Measurements from ENCODE around the gene PRX.
"Not testable (repeated sequence)": the region's sequence is repeated elsewhere in the genome, so short reads cannot be mapped to it uniquely, and the experiment has no call there.

The PRX gene

DNA sequence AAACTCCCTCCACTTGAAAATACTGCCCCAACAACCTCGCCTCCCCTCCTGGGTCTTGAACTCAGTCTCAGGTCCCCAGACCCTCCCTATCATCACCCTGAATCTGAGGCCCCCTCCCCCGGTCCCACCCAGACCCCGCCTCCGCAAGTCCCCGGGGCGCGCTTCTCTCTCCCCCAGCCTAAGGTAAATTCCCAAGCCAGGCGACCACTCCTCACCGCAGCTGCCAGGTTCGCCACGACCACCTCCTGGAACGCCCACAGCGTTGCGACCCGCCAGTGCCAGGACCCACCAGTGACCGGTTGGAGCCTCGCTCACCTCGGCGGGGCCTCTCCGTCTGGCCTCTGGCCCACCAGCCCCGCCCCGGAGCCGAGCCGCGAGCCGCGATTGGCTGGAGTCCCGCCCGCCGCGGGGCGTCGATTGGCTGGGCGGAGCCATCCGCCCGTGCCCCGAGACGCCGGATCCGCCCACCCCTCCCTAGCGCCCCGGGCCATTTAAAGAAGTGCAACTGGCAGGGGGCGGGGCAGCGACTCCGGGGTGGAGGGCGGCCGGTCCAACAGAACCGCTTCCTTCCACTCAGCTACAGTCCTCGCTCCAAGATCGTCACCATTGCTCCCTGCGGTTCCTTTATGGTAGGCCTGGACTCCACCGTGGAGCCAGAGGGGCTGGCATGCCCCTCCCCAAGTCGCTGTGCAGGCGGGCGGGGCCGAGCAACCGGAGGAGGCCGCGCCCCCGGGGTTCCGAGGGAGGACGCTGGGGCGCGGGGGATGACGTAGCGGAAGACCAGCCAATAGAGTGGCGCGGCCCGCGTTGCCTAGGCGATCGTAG, 31.0 kb upstream of the PRX start, which contains the start of gene SERTAD3:
Gene SERTAD3, minus strand, starts transcription at position 336 of the 825 bp plus-strand sequence. CDS start 2,255 bp downstream, outside the sequence.
- peak within 1 kb of the TSS; percentile 75 for H3K4me3 ChIP-seq (ENCODE audit: low read depth, low read length)
- TF ChIP-seq, protein P1, sequence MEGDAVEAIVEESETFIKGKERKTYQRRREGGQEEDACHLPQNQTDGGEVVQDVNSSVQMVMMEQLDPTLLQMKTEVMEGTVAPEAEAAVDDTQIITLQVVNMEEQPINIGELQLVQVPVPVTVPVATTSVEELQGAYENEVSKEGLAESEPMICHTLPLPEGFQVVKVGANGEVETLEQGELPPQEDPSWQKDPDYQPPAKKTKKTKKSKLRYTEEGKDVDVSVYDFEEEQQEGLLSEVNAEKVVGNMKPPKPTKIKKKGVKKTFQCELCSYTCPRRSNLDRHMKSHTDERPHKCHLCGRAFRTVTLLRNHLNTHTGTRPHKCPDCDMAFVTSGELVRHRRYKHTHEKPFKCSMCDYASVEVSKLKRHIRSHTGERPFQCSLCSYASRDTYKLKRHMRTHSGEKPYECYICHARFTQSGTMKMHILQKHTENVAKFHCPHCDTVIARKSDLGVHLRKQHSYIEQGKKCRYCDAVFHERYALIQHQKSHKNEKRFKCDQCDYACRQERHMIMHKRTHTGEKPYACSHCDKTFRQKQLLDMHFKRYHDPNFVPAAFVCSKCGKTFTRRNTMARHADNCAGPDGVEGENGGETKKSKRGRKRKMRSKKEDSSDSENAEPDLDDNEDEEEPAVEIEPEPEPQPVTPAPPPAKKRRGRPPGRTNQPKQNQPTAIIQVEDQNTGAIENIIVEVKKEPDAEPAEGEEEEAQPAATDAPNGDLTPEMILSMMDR (IDR thresholded peaks at IDR 0.05; ENCODE audit: borderline replicate concordance, insufficient read depth, low read depth, low read length), result no peak

DNA sequence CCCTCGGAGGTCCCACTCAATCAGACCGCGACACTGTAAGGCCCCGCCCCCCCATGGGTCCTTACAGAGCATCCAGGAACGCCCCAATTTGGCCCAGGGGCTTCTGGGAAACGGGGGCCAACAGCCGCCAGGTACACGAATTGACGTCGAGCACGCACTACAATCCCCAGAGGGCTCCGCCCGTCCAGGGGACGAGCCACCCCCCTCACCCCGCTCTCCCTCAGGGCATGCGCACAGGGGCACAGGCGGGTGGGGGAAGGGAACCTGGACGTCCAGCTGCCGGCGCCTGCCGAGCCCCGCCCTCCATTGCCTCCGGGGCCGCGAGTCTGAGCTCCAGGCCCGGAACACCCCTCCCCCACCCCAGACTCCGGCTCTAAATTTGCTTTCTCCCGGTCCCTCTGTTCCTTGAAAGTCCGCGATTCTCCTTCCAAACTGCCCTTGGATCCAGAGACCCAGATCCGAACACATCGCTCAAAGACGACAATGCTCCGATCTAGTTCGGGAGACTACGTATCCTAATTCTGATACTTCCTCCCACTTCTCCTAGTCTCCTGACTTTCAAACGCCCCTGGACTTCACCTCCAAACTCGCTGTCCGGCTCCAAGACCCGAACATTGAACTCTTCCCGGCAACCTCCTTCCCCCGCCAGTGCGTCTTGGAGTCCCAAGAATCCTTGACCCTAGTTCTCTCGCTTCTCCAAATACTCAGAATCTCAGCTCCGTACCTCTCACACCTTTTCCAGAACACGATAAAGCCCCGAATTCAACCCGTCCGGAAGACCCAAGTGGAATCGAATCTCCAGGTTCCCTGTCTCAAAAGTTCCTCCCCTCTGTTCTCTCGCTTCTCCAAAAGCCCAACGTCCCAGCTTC, 30.2 kb upstream of the PRX start:
- peak overlapping the region; percentile 75 for H3K4me3 ChIP-seq (ENCODE audit: low read depth, low read length)
- TF ChIP-seq, protein P1 (IDR thresholded peaks at IDR 0.05; ENCODE audit: borderline replicate concordance, insufficient read depth, low read depth, low read length), result no peak

DNA sequence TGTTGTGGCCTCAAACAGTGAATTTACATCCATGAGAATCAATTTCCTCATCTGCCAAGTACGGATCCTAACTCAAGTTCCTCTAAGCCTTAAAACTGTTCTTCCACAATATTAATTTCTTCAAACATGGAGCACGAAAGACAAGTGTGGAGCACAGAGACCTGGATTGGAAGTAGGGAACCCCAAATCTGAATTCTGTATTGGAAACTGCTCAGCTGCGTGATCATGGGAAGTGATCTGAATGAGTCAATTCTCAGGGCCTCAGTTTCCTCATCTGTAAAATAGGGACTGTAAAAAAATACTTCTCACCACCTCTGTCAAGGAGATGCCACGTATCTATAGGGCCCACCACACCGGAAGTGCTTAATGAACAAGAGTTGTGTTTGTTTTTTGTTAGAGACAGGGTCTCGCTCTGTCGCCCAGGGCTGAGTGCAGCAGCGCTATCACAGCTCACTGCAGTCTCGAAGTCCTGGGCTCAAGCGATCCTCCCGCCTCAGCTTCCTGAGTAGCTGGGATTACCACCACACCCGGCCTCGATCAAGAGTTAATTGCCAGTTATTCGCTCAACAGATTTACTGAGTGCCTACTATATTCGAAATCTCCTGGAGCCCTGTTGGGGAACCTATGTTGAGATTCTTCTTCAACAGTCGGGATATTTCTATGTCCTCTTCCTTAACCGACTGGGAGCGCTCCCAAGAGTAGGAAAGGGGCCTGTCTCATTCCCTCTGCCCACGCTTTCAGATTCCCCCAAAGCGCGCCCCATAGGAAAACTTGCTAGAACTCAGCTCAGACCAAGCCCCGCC, 29.4 kb upstream of the PRX start:
- TF ChIP-seq, protein P1 (IDR thresholded peaks at IDR 0.05; ENCODE audit: borderline replicate concordance, insufficient read depth, low read depth, low read length), result no peak
- H3K4me3 ChIP-seq (ENCODE audit: low read depth, low read length), result peak overlapping the region; percentile 45

DNA sequence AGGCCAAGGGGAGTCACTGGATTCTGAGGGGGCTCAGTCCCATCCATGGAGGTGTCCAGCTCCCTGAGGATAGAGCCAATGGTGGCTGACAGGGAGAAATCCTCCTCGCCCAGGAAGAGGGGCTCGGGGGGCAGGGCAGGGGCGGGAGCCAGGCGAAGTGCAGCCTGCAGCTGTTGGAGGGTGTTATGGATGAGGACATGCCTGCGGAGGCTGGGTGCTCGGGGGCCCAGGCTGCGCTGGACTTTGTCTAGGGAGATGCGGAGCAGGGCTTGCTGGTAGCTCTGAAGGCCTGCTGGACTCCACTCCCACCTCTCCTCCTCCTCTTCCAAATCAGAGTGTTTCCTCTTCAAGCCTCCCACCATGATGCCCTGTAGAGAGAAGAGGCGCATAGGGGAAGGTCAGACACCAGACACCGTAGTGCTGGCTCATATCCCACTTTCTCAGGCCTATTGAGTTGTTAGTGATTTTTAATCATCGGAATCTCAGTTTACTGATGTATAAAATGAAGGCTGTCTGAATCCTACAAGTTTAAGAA, 28.6 kb upstream of the PRX start:
- no peak overlapping the region for H3K4me3 ChIP-seq (ENCODE audit: low read depth, low read length)
- TF ChIP-seq, protein P1 (IDR thresholded peaks at IDR 0.05; ENCODE audit: borderline replicate concordance, insufficient read depth, low read depth, low read length), result no peak

DNA sequence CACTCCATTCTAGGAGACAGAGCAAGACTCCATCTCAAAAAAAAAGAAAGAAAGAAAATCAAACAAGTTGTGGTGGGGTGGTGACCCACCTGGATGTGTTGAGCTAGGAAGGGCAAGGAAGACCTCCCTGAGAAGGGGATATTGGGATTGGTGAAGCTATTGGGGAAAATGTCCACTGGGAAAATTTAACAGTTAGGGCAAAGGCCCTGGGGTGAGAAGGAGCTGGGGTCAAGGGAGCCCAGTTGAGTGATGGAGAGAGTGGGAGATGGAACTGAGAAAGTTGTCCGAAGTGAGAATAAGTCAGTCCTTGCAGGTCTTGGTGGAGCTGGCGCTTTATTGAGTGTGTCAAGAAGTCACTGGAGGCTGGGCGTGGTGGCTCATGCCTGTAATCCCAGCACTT, 25.1 kb upstream of the PRX start:
- TF ChIP-seq, protein P1 (IDR thresholded peaks at IDR 0.05; ENCODE audit: borderline replicate concordance, insufficient read depth, low read depth, low read length), result no peak
- H3K4me3 ChIP-seq (ENCODE audit: low read depth, low read length), result no peak overlapping the region

DNA sequence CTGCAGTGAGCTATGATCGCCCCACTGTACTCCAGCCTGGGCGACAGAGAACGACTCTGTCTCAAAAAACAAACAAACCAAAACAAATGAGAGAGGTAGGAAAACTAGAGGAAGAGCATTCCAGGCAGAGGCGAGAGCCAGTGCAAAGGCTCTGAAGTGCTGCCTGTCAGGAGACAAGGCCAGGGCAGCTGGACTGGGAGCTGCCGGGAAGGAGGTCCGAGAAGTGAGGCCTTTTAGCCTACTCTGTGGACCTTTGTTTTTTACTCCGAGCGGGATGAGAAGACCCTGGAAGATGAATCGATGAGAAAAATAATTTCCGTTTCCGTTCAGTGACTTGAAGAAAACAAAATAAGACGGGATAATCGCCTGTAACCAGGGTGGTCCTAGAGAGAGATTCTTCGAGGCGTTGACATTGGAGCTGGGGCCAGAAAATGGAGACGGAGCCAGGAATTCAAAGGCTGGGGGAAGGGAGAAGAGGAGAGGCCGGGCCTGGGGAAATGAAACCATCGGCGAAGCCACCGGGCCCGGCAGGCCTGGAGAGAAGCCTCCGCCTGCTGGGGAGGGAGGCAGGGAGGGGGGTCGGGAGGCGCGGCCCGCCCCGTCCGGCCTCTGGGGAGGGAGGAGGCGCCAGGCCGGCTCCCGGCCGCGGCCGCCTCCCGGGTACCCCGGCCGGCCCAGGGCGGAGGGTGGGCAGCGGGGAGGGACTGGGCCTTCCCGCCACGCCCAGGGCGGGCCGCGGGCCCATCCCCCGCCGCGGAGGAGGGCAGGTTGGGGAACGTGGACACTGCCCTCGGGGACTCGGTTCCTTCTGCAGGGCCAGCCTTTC, 20.4 kb upstream of the PRX start:
- TF ChIP-seq, protein P1 (IDR thresholded peaks at IDR 0.05; ENCODE audit: borderline replicate concordance, insufficient read depth, low read depth, low read length), result no peak
- peak overlapping the region; percentile 49 for H3K4me3 ChIP-seq (ENCODE audit: low read depth, low read length)

DNA sequence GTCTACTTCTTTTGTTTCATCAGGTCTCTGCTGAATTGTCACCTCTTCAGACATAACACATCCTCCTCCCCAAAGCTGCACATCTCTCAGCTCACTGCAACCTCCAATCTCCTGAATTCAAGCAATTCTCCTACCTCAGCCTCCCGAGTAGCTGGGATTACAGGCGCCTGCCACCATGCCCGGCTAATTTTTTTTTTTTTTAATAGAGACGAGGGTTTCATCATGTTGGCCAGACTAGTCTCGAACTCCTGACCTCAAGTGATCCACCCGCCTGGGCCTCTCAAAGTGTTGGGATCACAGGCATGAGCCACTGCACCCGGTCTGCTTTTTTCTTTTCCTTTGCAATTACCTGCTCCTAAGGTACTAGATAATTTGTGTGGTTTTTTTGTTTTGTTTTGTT, 19.6 kb upstream of the PRX start:
- H3K4me3 ChIP-seq (ENCODE audit: low read depth, low read length), result not testable (repeated sequence)

All from GM12875 (cell line).